GM21526 (cell line): ENCODE data around the gene CAPN1.
"Not testable (repeated sequence)": the region's sequence is repeated elsewhere in the genome, so short reads cannot be mapped to it uniquely, and the experiment has no call there.

Experiments used
- ATAC-seq: cut with Tn5 transposase; IDR thresholded peaks from one replicate; pipeline ENCODE4 v1.9.1; 2021; ENCODE audit warnings: moderate library complexity; ENCODE audit not compliant: unreplicated experiment, low FRiP score

Gene CAPN1

GRCh38 chr11:65181569-65182257, at the start of gene CAPN1:
Gene CAPN1 (plus strand): TSS chr11:65181928. CDS start chr11:65182702, 774 bp downstream.
- peak; percentile 29 for ATAC-seq

GRCh38 chr11:65132238-65132987, 49.3 kb upstream of the CAPN1 start:
- no peak for ATAC-seq

DNA sequence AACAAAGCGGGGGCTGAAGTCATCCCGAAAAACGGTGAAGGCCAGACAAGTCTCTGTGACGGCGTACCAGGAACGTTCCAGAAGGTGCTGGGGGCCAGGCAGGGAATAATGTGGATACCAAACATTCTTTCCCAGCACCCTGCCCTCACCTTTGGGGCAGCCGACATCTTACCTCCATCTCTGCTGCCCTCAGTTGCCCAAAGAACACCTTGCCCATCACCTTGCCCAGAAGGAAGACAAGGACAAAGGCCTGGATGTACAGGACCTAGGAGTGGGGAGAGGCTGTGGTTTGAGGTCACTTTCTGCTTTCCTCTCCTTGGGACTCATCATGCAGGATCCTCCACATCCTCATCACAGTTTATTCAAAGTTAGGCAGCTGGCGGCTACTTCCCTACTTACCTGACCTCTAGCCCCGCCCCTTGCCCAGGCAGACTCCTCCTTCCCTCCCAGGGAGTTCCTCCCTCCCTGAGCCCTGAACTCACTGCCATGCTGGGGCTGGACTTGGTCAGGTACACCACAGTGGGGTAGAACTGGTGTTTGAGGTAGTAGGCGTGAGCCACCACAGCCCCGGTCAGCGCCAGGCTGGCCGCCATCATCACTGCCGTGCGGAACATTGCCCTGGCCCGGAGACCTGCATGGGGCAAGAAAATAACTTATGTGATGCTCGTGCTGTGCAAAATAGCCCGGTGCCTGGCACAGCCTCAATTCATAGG, 48.6 kb upstream of the CAPN1 start:
- ATAC-seq = no peak

- ATAC-seq = no peak
Measured at GRCh38 chr11:65133724-65134123, 48.0 kb upstream of the CAPN1 start.

- peak; percentile 46 for ATAC-seq
Measured at GRCh38 chr11:65134240-65134951, 47.3 kb upstream of the CAPN1 start, which contains the start of gene SYVN1. Gene SYVN1 (minus strand): TSS chr11:65134519. CDS start chr11:65133601, 918 bp downstream.

GRCh38 chr11:65134952-65135632, 46.6 kb upstream of the CAPN1 start:
- ATAC-seq = peak; percentile 49

DNA sequence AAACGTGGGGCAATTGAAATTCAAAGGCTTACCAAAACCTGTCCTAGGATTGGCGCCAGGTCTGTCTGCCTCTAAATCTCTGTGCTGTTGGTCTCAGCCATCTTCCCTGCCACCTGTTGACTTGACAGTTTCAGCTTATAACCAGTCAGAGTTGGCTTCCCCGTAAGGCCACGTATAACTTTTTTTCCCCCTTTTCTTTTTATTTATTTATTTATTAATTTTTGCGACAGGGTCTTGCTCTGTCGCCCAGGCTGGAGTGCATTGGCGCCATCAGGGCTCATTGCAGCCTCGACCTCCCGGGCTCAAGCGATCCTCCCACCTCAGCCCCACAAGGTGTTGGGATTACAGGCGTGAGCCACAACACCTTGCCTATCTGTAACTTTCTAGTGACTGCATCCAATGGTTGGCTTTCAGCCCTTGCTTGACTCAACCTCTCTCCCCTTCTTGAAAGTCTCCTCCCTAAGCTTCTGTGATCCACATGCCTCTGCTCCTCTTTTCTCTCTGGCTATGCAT, 46.0 kb upstream of the CAPN1 start:
- no peak for ATAC-seq

DNA sequence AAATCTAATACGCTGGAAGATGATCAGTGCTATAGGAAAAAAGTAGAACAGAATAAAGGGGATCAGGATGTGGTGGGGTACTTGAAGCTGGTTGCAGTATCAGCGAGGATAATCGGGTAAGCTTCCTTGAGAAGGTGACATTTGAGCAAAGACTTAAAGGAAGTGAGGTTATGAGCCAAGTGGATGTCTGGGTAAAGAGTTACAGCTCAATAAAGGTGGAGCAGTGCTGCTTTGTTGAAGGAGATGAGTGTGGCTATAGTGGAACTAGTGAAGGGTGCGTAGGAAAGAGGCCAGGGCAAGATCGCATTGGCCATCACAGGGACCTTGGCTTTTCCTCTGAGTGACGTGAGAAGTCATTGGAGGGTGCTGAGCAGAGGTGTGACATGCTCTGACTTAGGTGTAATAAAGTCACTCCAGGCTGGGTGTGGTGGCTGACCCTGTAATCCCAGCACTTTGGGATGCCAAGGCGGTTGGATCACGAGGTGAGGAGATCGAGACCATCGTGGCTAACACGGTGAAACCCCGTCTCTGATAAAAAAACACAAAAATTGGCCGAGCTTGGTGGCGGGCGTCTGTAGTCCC, 45.1 kb upstream of the CAPN1 start:
- no peak for ATAC-seq

- no peak for ATAC-seq
Measured at GRCh38 chr11:65141896-65142494, 39.7 kb upstream of the CAPN1 start.

- ATAC-seq = no peak
Measured at GRCh38 chr11:65147352-65148075, 34.2 kb upstream of the CAPN1 start.

- no peak for ATAC-seq
Measured at GRCh38 chr11:65148657-65149056, 33.1 kb upstream of the CAPN1 start.

GRCh38 chr11:65150131-65150508, 31.6 kb upstream of the CAPN1 start:
- ATAC-seq = not testable (repeated sequence)

- no peak for ATAC-seq
Measured at GRCh38 chr11:65150509-65151299, 31.0 kb upstream of the CAPN1 start.

DNA sequence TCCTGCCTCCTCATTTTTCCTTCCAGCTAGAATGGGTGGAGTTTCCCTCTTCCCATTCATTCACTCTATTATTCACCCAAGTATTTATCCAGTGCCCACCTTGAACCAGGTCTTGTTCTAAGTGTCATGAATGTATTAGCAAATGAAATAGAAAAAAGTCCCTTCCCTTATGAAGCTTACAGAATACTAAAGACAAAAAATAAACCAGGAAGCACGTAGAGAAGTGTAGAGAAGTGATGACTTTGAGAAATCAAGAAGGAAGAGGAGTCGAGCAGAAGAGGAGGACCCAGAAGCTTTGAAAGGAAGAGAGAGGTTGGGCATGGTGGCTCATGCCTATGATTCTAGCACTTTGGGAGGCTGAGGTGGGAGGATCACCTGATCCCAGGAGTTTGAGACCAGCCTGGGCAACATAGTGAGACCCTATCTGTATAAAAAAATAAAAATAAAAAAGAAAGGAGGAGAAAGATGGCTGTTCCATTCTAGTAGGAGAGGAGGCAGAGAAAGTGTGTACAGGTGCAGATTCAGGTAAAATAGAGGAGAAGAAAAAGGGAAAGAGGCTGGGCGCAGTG, 30.3 kb upstream of the CAPN1 start:
- no peak for ATAC-seq

- ATAC-seq = no peak
Measured at GRCh38 chr11:65152122-65152521, 29.6 kb upstream of the CAPN1 start.

GRCh38 chr11:65156256-65156655, 25.5 kb upstream of the CAPN1 start:
- ATAC-seq = no peak

DNA sequence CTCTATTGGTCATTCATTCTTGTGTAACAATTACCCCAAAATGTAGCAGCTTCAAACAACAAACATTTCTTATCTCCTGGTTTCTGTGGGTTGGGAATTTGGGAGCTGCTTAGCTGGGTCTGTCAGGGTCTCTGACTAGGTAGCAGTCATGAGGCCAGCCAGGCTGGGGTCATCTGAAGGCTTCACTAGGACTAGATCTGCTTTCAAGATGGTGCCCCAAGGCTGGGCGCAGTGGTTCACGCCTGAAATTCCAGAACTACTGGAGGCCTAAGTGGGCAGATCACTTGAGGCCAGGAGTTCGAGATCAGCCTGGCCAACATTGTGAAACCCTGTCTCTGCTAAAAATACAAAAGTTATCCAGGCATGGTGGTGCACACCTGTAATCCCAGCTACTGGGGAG, 24.8 kb upstream of the CAPN1 start:
- ATAC-seq = no peak
